ENCODE data around the gene KRT6A. TPM values are rescaled to one million over a fixed set of nuclear protein-coding genes. Genes with fewer than 3 reads are reported as not detected.
A peak's percentile ranks its signal among the peaks of the same experiment; 100 is the strongest.

The KRT6A gene
- not detected for total RNA-seq
- polyA plus RNA-seq: under 1 TPM; 0.42 to 0.83 (median 0.45) TPM
- long read RNA-seq, donor 1: 0 reads
- long read RNA-seq, donor 2: 0 reads

- no peak within 1 kb of the TSS for H3K27ac ChIP-seq
- no peak within 1 kb of the TSS for H3K4me3 ChIP-seq
- H3K36me3 ChIP-seq: no peaks in the 10 kb centered on the region
- H3K27me3 ChIP-seq (replicated peaks in 1 of 7): peaks cover 0 to 29% (median 0%) of the 10 kb centered on the region in 7 donors
- 76 to 93% (median 85%) methylated on average over 2 of the region's 2 CpGs for WGBS, 5 donors
- no peaks in the 10 kb centered on the region for H3K9me3 ChIP-seq
- TF ChIP-seq, protein P1, sequence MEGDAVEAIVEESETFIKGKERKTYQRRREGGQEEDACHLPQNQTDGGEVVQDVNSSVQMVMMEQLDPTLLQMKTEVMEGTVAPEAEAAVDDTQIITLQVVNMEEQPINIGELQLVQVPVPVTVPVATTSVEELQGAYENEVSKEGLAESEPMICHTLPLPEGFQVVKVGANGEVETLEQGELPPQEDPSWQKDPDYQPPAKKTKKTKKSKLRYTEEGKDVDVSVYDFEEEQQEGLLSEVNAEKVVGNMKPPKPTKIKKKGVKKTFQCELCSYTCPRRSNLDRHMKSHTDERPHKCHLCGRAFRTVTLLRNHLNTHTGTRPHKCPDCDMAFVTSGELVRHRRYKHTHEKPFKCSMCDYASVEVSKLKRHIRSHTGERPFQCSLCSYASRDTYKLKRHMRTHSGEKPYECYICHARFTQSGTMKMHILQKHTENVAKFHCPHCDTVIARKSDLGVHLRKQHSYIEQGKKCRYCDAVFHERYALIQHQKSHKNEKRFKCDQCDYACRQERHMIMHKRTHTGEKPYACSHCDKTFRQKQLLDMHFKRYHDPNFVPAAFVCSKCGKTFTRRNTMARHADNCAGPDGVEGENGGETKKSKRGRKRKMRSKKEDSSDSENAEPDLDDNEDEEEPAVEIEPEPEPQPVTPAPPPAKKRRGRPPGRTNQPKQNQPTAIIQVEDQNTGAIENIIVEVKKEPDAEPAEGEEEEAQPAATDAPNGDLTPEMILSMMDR (IDR thresholded peaks at IDR 0.05 in 8 of 11, conservative IDR thresholded peaks at IDR 0.05 in 3 of 11): no peak
- no peak for TF ChIP-seq POLR2A (IDR thresholded peaks at IDR 0.05)
- TF ChIP-seq POLR2AphosphoS5 (IDR thresholded peaks at IDR 0.05): no peak
- peaks cover 0 to 15% (median 6%) of the 10 kb centered on the region in 6 donors for H3K4me1 ChIP-seq
- intact Hi-C loops (cut with DNase I; ENCODE audit: low total_unique reads): loop anchor here (10.0 kb wide), 1 partner anchor 108 kb away; the partner anchor contains the start of gene KRT84
- DNase-seq: no peak
Measured at GRCh38 chr12:52493172-52493571, at the start of gene KRT6A. TSS of gene KRT6A (minus strand) at chr12:52493257. CDS start at chr12:52493188, 69 bp downstream.

- intact Hi-C loops (cut with DNase I; ENCODE audit: low total_unique reads): no loop called here
- TF ChIP-seq POLR2AphosphoS5 (IDR thresholded peaks at IDR 0.05): no peak
- TF ChIP-seq, protein P1 (IDR thresholded peaks at IDR 0.05 in 8 of 11, conservative IDR thresholded peaks at IDR 0.05 in 3 of 11): no peak
- no peak for TF ChIP-seq POLR2A (IDR thresholded peaks at IDR 0.05)
- peak; percentile 31 for DNase-seq
Measured at GRCh38 chr12:52542157-52542556, 49.1 kb upstream of the KRT6A start.

GRCh38 chr12:52541709-52542108, 48.7 kb upstream of the KRT6A start:
- peaks cover 0 to 8% (median 0%) of the 10 kb centered on the region in 7 donors for H3K27me3 ChIP-seq (replicated peaks in 1 of 7)
- no peaks in the 10 kb centered on the region for H3K9me3 ChIP-seq
- intact Hi-C loops (cut with DNase I; ENCODE audit: low total_unique reads): no loop called here
- WGBS, 5 donors: 83 to 96% (median 91%) methylated on average over 5 of the region's 5 CpGs
- no peak overlapping the region for H3K4me3 ChIP-seq
- no peaks in the 10 kb centered on the region for H3K36me3 ChIP-seq
- no peak for TF ChIP-seq POLR2A (IDR thresholded peaks at IDR 0.05)
- TF ChIP-seq, protein P1 (IDR thresholded peaks at IDR 0.05 in 8 of 11, conservative IDR thresholded peaks at IDR 0.05 in 3 of 11): no peak
- no peak for TF ChIP-seq POLR2AphosphoS5 (IDR thresholded peaks at IDR 0.05)
- no peak overlapping the region for H3K27ac ChIP-seq
- no peaks in the 10 kb centered on the region for H3K4me1 ChIP-seq
- DNase-seq: peak; percentile 9

More at GRCh38 chr12:52542157-52542556, 49.1 kb upstream of the KRT6A start:
- Histone ChIP-seq H3K4me1 (no peaks in the 10 kb centered on the region), H3K4me3 (no peak overlapping the region), H3K27ac (no peak overlapping the region), H3K9me3 (no peaks in the 10 kb centered on the region), H3K27me3 (replicated peaks in 1 of 7) (peaks cover 0 to 5% (median 0%) of the 10 kb centered on the region in 7 donors), H3K36me3 (no peaks in the 10 kb centered on the region)

DNA sequence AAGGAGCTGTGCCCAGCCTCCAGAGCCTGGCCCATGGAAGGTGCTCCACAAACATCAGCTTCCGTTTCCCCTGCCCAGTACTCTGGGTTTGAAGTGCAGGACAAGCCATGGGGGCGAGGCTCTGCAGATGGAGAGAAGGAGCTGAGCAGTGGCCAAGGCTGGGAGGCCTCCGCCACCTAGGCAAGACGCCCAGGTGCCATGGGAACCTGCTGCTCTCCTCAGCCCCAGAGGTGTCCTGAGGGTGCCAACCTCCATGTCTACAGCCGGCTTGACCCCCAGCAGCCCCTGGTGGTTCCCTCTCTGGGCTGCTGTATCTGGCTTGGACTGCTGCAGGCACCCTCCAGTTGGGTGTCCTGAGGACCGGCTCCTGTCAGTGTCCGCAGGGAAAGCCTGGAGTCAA, 47.5 kb upstream of the KRT6A start:
- intact Hi-C loops (cut with DNase I; ENCODE audit: low total_unique reads): no loop called here
- H3K36me3 ChIP-seq: no peaks in the 10 kb centered on the region
- WGBS, 5 donors: 77 to 92% (median 85%) methylated on average over 2 to 7 of the region's 7 CpGs
- no peaks in the 10 kb centered on the region for H3K4me1 ChIP-seq
- H3K27ac ChIP-seq: no peak overlapping the region
- DNase-seq: peak; percentile 60
- no peaks in the 10 kb centered on the region for H3K9me3 ChIP-seq
- peaks cover 0 to 8% (median 0%) of the 10 kb centered on the region in 7 donors for H3K27me3 ChIP-seq (replicated peaks in 1 of 7)
- TF ChIP-seq POLR2AphosphoS5 (IDR thresholded peaks at IDR 0.05): no peak
- no peak for TF ChIP-seq POLR2A (IDR thresholded peaks at IDR 0.05)
- TF ChIP-seq, protein P1 (IDR thresholded peaks at IDR 0.05 in 8 of 11, conservative IDR thresholded peaks at IDR 0.05 in 3 of 11): no peak
- H3K4me3 ChIP-seq: no peak overlapping the region
